Gastrocnemius medialis (tissue), 4 donors: ENCODE results near the gene PRR20G. TPM values are rescaled to one million over a fixed set of nuclear protein-coding genes. Genes with fewer than 3 reads are reported as not detected.

ENCODE experiments used
- ATAC-seq, 2 donors: fragments of 150-250 bp; one replicate each; pipeline ENCODE4 v1.9.1; 2016
- DNase-seq, 2 donors: peaks; one replicate each; pipeline ENCODE4 v3.0.0-alpha.2; 2019
- H3K27ac ChIP-seq, 4 donors: fragments of 200-600 bp; sonication (generic); 1 replicate in 1 of 4; 2 replicates in 3 of 4; pipeline ENCODE4 v1.5.1; 2016 to 2018; ENCODE audit warnings: mild to moderate bottlenecking in 2 of 4, moderate library complexity in 1 of 4
- H3K27me3 ChIP-seq, 3 donors: fragments of 200-600 bp; sonication (generic) in 2 of 3; 1 replicate in 1 of 3; 2 replicates in 2 of 3; pipeline versions ENCODE4 v1.5.1 to v1.6.0; 2016 to 2019; ENCODE audit warnings: mild to moderate bottlenecking in 1 of 3, moderate library complexity in 1 of 3
- H3K36me3 ChIP-seq, 2 donors: fragments of 200-600 bp; sonication (generic) in 1 of 2; one replicate each; pipeline ENCODE4 v1.5.1; 2017 to 2018
- H3K4me1 ChIP-seq, 2 donors: fragments of 200-600 bp; sonication (generic) in 1 of 2; one replicate each; pipeline ENCODE4 v1.5.1; 2016 to 2017; ENCODE audit warnings: mild to moderate bottlenecking in 2 of 2
- H3K4me3 ChIP-seq, 4 donors: fragments of 200-600 bp; sonication (generic) in 3 of 4; 1 replicate in 1 of 4; 2 replicates in 3 of 4; pipeline ENCODE4 v1.5.1; 2016 to 2019; ENCODE audit warnings: mild to moderate bottlenecking in 2 of 4
- H3K9me3 ChIP-seq, 3 donors: fragments of 200-600 bp; sonication (generic) in 2 of 3; 1 replicate in 1 of 3; 2 replicates in 2 of 3; pipeline ENCODE4 v1.5.1; 2016 to 2019
- CTCF ChIP-seq, 5 experiments: fragments of 450-650 bp in 3 of 5; fragments of 200-600 bp in 2 of 5; sonication (generic) in 2 of 5; IDR thresholded peaks in 4 of 5; conservative IDR thresholded peaks in 1 of 5; 1 replicate in 4 of 5; 2 replicates in 1 of 5; pipeline ENCODE4 v1.5.1; 2016 to 2019; ENCODE audit warnings: antibody characterized with exemption in 5 of 5, mild to moderate bottlenecking in 3 of 5, moderate library complexity in 3 of 5
- POLR2A ChIP-seq, 2 donors: fragments of 450-650 bp; IDR thresholded peaks; one replicate each; pipeline ENCODE4 v1.6.1; 2017; ENCODE audit warnings: antibody characterized with exemption in 2 of 2, mild to moderate bottlenecking in 2 of 2, moderate library complexity in 2 of 2
- in situ Hi-C, 4 donors: fragments of 200-750 bp; cut with MboI; loops; one replicate each; pipeline versions ENCODE4 v1.15.0 to v1.8.0; 2017; ENCODE audit warnings: low sequenced_read_pairs in 4 of 4
- intact Hi-C: fragments of 100-400 bp; cut with DNase I; formaldehyde crosslinking; loops from one replicate; pipeline ENCODE4 v1.15.1; 2023; ENCODE audit warnings: low total_unique reads
- total RNA-seq, 4 donors: library from RNA; depleted of rRNA; stranded (reverse); fragments of >200 nt; gene quantifications; one replicate each; pipeline versions ENCODE4 v1.1.0 to v1.2.3, GENCODE V29; 2016

PRR20G gene
- total RNA-seq, 4 donors from 2014 or later, result not detected

- DNase-seq (no peak), ATAC-seq (no peak)
- intact Hi-C loops (no loop called here), in situ Hi-C loops (no loop called here)
- Histone ChIP-seq H3K4me3 (no peak overlapping the region), H3K9me3 (no peaks in the 10 kb centered on the region), H3K4me1 (no peaks in the 10 kb centered on the region), H3K27me3 (peaks cover 0 to 2% (median 0%) of the 10 kb centered on the region in 3 donors), H3K36me3 (no peaks in the 10 kb centered on the region), H3K27ac (no peak overlapping the region)
- no peak for TF ChIP-seq CTCF (IDR thresholded peaks at IDR 0.05 in 4 of 5, conservative IDR thresholded peaks at IDR 0.05 in 1 of 5)
- no peak for TF ChIP-seq POLR2A (IDR thresholded peaks at IDR 0.05)
Observed at GRCh38 chr3:127307112-127307835, 19.4 kb upstream of the PRR20G start.

GRCh38 chr3:127306361-127307111 lies 18.7 kb upstream of the PRR20G start:
- Histone ChIP-seq H3K4me1 (no peaks in the 10 kb centered on the region), H3K27me3 (peaks cover 0 to 2% (median 0%) of the 10 kb centered on the region in 3 donors), H3K36me3 (no peaks in the 10 kb centered on the region), H3K9me3 (no peaks in the 10 kb centered on the region), H3K27ac (no peak overlapping the region), H3K4me3 (no peak overlapping the region)
- DNase-seq, result no peak
- TF ChIP-seq POLR2A (IDR thresholded peaks at IDR 0.05) (no peak), CTCF (IDR thresholded peaks at IDR 0.05 in 4 of 5, conservative IDR thresholded peaks at IDR 0.05 in 1 of 5) (no peak)
- no peak for ATAC-seq
- in situ Hi-C loops, result no loop called here
- intact Hi-C loops, result no loop called here

GRCh38 chr3:127305499-127306060 lies 17.7 kb upstream of the PRR20G start:
- no peak overlapping the region for H3K4me3 ChIP-seq
- ATAC-seq, result no peak
- intact Hi-C loops, result no loop called here
- in situ Hi-C loops, result no loop called here
- no peak for TF ChIP-seq CTCF (IDR thresholded peaks at IDR 0.05 in 4 of 5, conservative IDR thresholded peaks at IDR 0.05 in 1 of 5)
- H3K9me3 ChIP-seq, result no peaks in the 10 kb centered on the region
- no peaks in the 10 kb centered on the region for H3K4me1 ChIP-seq
- peaks cover 0 to 2% (median 0%) of the 10 kb centered on the region in 3 donors for H3K27me3 ChIP-seq
- no peak overlapping the region for H3K27ac ChIP-seq
- no peak for DNase-seq
- no peaks in the 10 kb centered on the region for H3K36me3 ChIP-seq

GRCh38 chr3:127304121-127304744 lies 16.4 kb upstream of the PRR20G start:
- Histone ChIP-seq H3K4me3 (no peak overlapping the region), H3K4me1 (no peaks in the 10 kb centered on the region), H3K27me3 (peaks cover 0 to 2% (median 0%) of the 10 kb centered on the region in 3 donors), H3K27ac (no peak overlapping the region), H3K9me3 (no peaks in the 10 kb centered on the region), H3K36me3 (no peaks in the 10 kb centered on the region)
- ATAC-seq (no peak), DNase-seq (no peak)
- in situ Hi-C loops (no loop called here), intact Hi-C loops (no loop called here)
- TF ChIP-seq CTCF (IDR thresholded peaks at IDR 0.05 in 4 of 5, conservative IDR thresholded peaks at IDR 0.05 in 1 of 5), result no peak
- TF ChIP-seq POLR2A (IDR thresholded peaks at IDR 0.05), result no peak
